CD4-positive, alpha-beta T cell (primary cell): ENCODE data around the gene MROH9. TPM values are rescaled to one million over a fixed set of nuclear protein-coding genes. Genes with fewer than 3 reads are reported as not detected.
A peak's percentile ranks its signal among the peaks of the same experiment; 100 is the strongest.

Experiments
- ATAC-seq: fragments of 200-7000 bp; cut with Tn5 transposase; one replicate; pipeline ENCODE4 v1.10.0; 2022; ENCODE audit warnings: mild to moderate bottlenecking; ENCODE audit not compliant: poor library complexity
- CTCF ChIA-PET: fragments of 350-600 bp; sonication (Branson Sonifier 250); formaldehyde crosslinking; loops from one replicate; lab custom pipeline; 2021; ENCODE audit warnings: antibody characterized with exemption, inconsistent platforms; lab: Charles Lee
- POLR2A ChIA-PET: fragments of 350-600 bp; sonication (Branson Sonifier 250); formaldehyde crosslinking; loops from one replicate; lab custom pipeline; 2021; ENCODE audit warnings: antibody characterized with exemption, inconsistent platforms; lab: Charles Lee
- DNase-seq, 14 experiments: peaks; one replicate each; pipeline ENCODE4 v3.0.0-alpha.2; 2013 to 2020; ENCODE audit warnings: mixed read lengths in 2 of 14
- H3K27ac ChIP-seq, 2 donors: one replicate each; pipeline versions ENCODE4 v1.5.1 to v1.7.0; 2013; ENCODE audit warnings: low read length in 2 of 2, low read depth in 1 of 2, mild to moderate bottlenecking in 1 of 2
- H3K27me3 ChIP-seq, 2 experiments: 1 replicate in 1 of 2; 2 replicates in 1 of 2; pipeline versions ENCODE4 v1.6.1 to v1.7.0; 2013; ENCODE audit warnings: low read length in 2 of 2, control low read depth in 1 of 2, mild to moderate bottlenecking in 1 of 2, moderate library complexity in 1 of 2; ENCODE audit not compliant: insufficient read depth in 2 of 2, control insufficient read depth in 1 of 2
- H3K36me3 ChIP-seq: one replicate; pipeline ENCODE4 v1.6.1; 2013; ENCODE audit warnings: low read length, control low read depth; ENCODE audit not compliant: insufficient read depth
- H3K4me1 ChIP-seq: one replicate; pipeline ENCODE4 v1.6.1; 2013; ENCODE audit warnings: low read length, control low read depth; ENCODE audit not compliant: insufficient read depth
- H3K4me3 ChIP-seq: one replicate; pipeline ENCODE4 v1.5.1; 2013; ENCODE audit warnings: mild to moderate bottlenecking, low read length, moderate library complexity
- H3K9me3 ChIP-seq, 2 experiments: 1 replicate in 1 of 2; 2 replicates in 1 of 2; pipeline versions ENCODE4 v1.6.1 to v1.7.0; 2013; ENCODE audit warnings: low read length in 2 of 2, mild to moderate bottlenecking in 2 of 2, control low read depth in 1 of 2, moderate library complexity in 1 of 2; ENCODE audit not compliant: control insufficient read depth in 1 of 2, insufficient read depth in 1 of 2
- H3K27ac Mint-ChIP-seq: one replicate; pipeline ENCODE4 v1.8.0; 2020; ENCODE audit warnings: mixed read lengths
- H3K27me3 Mint-ChIP-seq: one replicate; pipeline ENCODE4 v1.8.0; 2021; ENCODE audit warnings: mixed read lengths
- H3K36me3 Mint-ChIP-seq: one replicate; pipeline ENCODE4 v1.8.0; 2021; ENCODE audit warnings: low read depth, mixed read lengths
- H3K4me1 Mint-ChIP-seq: one replicate; pipeline ENCODE4 v1.8.0; 2021; ENCODE audit warnings: low read depth, mixed read lengths
- H3K4me3 Mint-ChIP-seq: one replicate; pipeline ENCODE4 v1.8.0; 2020; ENCODE audit warnings: mild to moderate bottlenecking, mixed read lengths
- H3K9me3 Mint-ChIP-seq: one replicate; pipeline ENCODE4 v1.8.0; 2020; ENCODE audit warnings: mixed read lengths
- intact Hi-C, 2 experiments: fragments of 100-400 bp; cut with DNase I in 1 of 2; cut with micrococcal nuclease in 1 of 2; formaldehyde crosslinking; loops; one replicate each; pipeline versions ENCODE4 v1.15.1 to v1.9.0; 2023 to 2025; cut with DNase I, micrococcal nuclease
- total RNA-seq, 174 experiments: library from RNA in 2 of 174; stranded (reverse) in 2 of 174; gene quantifications; one replicate each; pipeline ENCODE4 v1.2.3 and lab custom pipeline; 2021 to 2026
- TF ChIP-seq, protein P1 (sequence below): fragments of 200-600 bp; IDR thresholded peaks from one replicate; pipeline ENCODE4 v1.8.0; 2022; ENCODE audit warnings: antibody characterized with exemption, mild to moderate bottlenecking

MROH9 gene
- total RNA-seq, 2 experiments from 2014 or later, result not detected

DNA sequence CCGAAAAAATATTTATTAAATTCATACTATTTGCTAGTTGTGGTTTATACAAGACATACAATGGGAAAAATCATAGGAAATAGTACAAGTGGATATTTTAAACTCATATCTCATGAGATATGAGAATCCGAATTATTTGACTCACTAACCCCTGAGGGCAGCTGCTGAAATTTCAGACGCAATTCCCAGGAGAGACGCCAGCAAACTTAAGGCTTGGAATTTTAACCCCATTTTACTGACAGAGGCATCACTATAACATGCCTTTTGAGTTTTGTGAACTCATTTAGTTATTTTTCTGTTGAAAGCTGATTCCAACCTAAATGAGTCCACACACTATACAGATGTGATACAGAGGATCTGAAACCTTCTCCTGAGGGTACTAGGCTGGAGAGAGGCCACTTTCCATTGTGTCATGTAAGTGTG is 5.9 kb upstream of the MROH9 start:
- DNase-seq, result no peak
- Mint-ChIP-seq H3K4me3 (no peak overlapping the region), H3K9me3 (no peaks in the 10 kb centered on the region), H3K27ac (no peak overlapping the region), H3K27me3 (peaks cover 9% of the 10 kb centered on the region), H3K4me1 (no peaks in the 10 kb centered on the region), H3K36me3 (no peaks in the 10 kb centered on the region)
- Histone ChIP-seq H3K36me3 (no peaks in the 10 kb centered on the region), H3K27ac (no peak overlapping the region), H3K27me3 (no peaks in the 10 kb centered on the region), H3K9me3 (no peaks in the 10 kb centered on the region), H3K4me1 (no peaks in the 10 kb centered on the region), H3K4me3 (no peak overlapping the region)
- TF ChIP-seq, protein P1, sequence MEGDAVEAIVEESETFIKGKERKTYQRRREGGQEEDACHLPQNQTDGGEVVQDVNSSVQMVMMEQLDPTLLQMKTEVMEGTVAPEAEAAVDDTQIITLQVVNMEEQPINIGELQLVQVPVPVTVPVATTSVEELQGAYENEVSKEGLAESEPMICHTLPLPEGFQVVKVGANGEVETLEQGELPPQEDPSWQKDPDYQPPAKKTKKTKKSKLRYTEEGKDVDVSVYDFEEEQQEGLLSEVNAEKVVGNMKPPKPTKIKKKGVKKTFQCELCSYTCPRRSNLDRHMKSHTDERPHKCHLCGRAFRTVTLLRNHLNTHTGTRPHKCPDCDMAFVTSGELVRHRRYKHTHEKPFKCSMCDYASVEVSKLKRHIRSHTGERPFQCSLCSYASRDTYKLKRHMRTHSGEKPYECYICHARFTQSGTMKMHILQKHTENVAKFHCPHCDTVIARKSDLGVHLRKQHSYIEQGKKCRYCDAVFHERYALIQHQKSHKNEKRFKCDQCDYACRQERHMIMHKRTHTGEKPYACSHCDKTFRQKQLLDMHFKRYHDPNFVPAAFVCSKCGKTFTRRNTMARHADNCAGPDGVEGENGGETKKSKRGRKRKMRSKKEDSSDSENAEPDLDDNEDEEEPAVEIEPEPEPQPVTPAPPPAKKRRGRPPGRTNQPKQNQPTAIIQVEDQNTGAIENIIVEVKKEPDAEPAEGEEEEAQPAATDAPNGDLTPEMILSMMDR, result no peak
- intact Hi-C loops, result loop anchor here (1.0 to 2.0 kb wide), 2 partner anchors 999 to 1000 kb away; no protein-coding TSS in a partner anchor
- ChIA-PET CTCF (interaction anchor here (0.7 to 1.4 kb wide), 4 partner anchors 13 to 1006 kb away, joined by 3 to 8 read pairs (median 3); no protein-coding TSS in a partner anchor), POLR2A (interaction anchor here (1.0 kb wide), 1 partner anchor 15 kb away, joined by 3 read pairs; no protein-coding TSS in a partner anchor)
- no peak for ATAC-seq

DNA sequence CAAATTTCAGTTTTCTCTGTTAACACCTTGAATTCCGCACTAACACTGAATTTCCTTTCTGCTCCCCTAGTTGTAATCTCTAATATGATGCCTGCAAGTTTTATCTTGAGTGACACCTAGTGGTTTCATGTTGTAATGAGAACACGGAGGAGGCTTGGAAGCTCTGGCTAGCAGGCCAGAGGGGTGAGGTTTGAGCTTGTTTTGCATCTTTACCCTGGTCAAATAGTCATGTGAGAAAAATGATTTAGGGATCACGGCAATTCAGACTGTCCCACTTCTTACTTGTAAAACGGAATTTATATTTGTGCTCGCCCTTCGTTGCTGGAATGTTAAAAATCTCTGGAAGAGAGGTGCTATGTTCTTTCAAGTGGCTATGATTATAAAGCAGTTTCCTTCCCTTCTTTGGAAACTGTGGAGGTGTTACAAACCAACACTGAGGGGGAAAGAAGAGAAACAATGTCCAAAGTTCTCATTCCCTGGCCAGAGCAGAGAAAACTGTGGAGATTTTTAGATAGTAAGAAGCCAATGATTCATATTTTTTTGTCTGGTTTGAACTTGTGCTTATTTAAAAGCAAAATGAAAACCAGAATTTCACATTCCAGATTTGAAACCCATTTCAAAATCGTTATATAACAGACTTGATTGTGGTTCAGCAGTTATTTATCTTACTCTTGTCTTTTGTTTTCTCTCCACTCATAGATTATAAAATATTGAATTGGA is 5.3 kb upstream of the MROH9 start:
- TF ChIP-seq, protein P1, result peak; percentile 79
- intact Hi-C loops, result loop anchor here (1.0 to 10.0 kb wide), 3 partner anchors 915 to 1001 kb away; no protein-coding TSS in a partner anchor
- Histone ChIP-seq H3K4me3 (no peak overlapping the region), H3K36me3 (no peaks in the 10 kb centered on the region), H3K27ac (no peak overlapping the region), H3K9me3 (no peaks in the 10 kb centered on the region), H3K27me3 (no peaks in the 10 kb centered on the region), H3K4me1 (no peaks in the 10 kb centered on the region)
- POLR2A ChIA-PET, result no interaction called here
- H3K27ac Mint-ChIP-seq, result no peak overlapping the region
- peak in 4 of 14 experiments; percentile 9 to 53 (median 46) for DNase-seq
- peak; percentile 58 for ATAC-seq
- no peaks in the 10 kb centered on the region for H3K4me1 Mint-ChIP-seq
- no peaks in the 10 kb centered on the region for H3K9me3 Mint-ChIP-seq
- no peak overlapping the region for H3K4me3 Mint-ChIP-seq
- H3K27me3 Mint-ChIP-seq, result peaks cover 9% of the 10 kb centered on the region
- CTCF ChIA-PET, result interaction anchor here (0.6 to 1.4 kb wide), 5 partner anchors 10 to 1007 kb away, joined by 3 to 8 read pairs (median 3); no protein-coding TSS in a partner anchor
- H3K36me3 Mint-ChIP-seq, result no peaks in the 10 kb centered on the region

DNA sequence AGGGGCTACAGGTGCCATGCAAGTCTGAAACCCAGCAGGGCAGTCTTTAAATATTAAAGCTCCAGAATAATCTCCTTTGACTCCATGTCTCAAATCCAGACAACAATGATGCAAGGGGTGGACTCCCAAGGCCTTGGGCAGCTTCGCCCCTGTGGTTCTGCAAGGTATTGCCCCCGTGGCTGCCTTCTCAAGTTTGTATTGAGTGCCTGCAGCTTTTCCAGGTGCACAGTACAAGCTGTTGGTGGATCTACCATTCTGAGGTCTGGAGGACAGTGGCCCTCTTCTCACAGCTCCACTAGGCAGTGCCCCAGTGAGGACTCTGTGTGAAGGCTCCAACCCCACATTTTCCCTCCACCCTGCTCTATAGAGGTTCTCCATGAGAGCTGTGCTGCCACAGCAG is 3.7 kb upstream of the MROH9 start:
- Histone ChIP-seq H3K27me3 (no peaks in the 10 kb centered on the region), H3K9me3 (no peaks in the 10 kb centered on the region), H3K4me1 (no peaks in the 10 kb centered on the region), H3K36me3 (no peaks in the 10 kb centered on the region), H3K27ac (no peak overlapping the region), H3K4me3 (no peak overlapping the region)
- CTCF ChIA-PET, result no interaction called here
- TF ChIP-seq, protein P1, result no peak
- Mint-ChIP-seq H3K27ac (no peak overlapping the region), H3K36me3 (no peaks in the 10 kb centered on the region), H3K9me3 (no peaks in the 10 kb centered on the region), H3K4me3 (no peak overlapping the region), H3K4me1 (no peaks in the 10 kb centered on the region), H3K27me3 (peaks cover 9% of the 10 kb centered on the region)
- POLR2A ChIA-PET, result no interaction called here
- no peak for DNase-seq
- ATAC-seq, result no peak
- intact Hi-C loops, result loop anchor here in 1 of 2 experiments (10.0 kb wide), 1 partner anchor 917 kb away; no protein-coding TSS in a partner anchor
